Left ventricle myocardium inferior (tissue), 1 donor: ENCODE measurements around the gene FAIM. TPM values are rescaled to one million over a fixed set of nuclear protein-coding genes. Genes with fewer than 3 reads are reported as not detected.
A peak's percentile ranks its signal among the peaks of the same experiment; 100 is the strongest.
"Not testable (repeated sequence)": the region's sequence is repeated elsewhere in the genome, so short reads cannot be mapped to it uniquely, and the experiment has no call there.

Source experiments
- DNase-seq: peaks from one replicate; pipeline ENCODE4 v3.0.0-alpha.2; 2020
- H3K27ac ChIP-seq: fragments of 200-600 bp; replicated peaks from 2 replicates; pipeline ENCODE4 v1.8.0; 2021
- H3K27me3 ChIP-seq: fragments of 200-600 bp; 2 replicates; pipeline ENCODE4 v1.8.0; 2021; ENCODE audit warnings: low read depth
- H3K36me3 ChIP-seq: fragments of 200-600 bp; 2 replicates; pipeline ENCODE4 v1.8.0; 2021
- H3K4me1 ChIP-seq: fragments of 200-600 bp; 2 replicates; pipeline ENCODE4 v1.8.0; 2021
- H3K4me3 ChIP-seq: fragments of 200-600 bp; 2 replicates; pipeline ENCODE4 v1.8.0; 2021; ENCODE audit warnings: mild to moderate bottlenecking, moderate library complexity
- H3K9me3 ChIP-seq: fragments of 200-600 bp; replicated peaks from 2 replicates; pipeline ENCODE4 v1.8.0; 2021
- intact Hi-C: fragments of 100-400 bp; cut with micrococcal nuclease; formaldehyde crosslinking; loops from one replicate; pipeline ENCODE4 v1.11.0; 2022
- total RNA-seq: library from RNA; stranded (reverse); fragmentation: NEBNext Ultra II Directional; extraction: Animal tissue kit (Norgen Biotek cat#: 25700); gene quantifications from one replicate; pipeline ENCODE4 v1.2.1, GENCODE V29; 2021
- TF ChIP-seq, protein P1 (sequence below): fragments of 200-600 bp; IDR thresholded peaks from 2 replicates; pipeline ENCODE4 v1.8.0; 2021; ENCODE audit warnings: antibody characterized with exemption, mild to moderate bottlenecking, borderline replicate concordance
- donor health status: DM: no; HTN: yes; CAD: no; lungs with severe emphysema.

The FAIM gene
- total RNA-seq, 1 donor from 2014 or later: 3.1 TPM

DNA sequence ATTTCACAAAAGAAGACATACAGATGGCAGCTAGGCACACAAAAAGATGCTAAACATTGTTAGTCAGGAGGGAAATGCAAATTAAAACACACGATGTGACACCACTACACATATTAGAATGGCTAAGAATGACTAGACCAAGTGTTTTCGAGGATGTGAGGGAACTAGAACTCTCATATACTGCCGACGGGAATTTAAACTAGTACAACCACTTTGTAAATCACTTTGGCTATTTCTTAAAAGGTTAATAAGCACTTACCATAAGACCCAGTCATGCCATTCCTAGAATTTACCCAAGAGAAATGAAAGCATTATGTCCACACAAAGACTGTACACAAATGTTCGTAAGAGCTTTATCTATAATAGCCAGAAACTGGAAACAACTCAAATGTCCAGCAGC, 20.1 kb upstream of the FAIM start:
- Histone ChIP-seq H3K4me1 (peaks cover 12% of the 10 kb centered on the region), H3K27me3 (no peaks in the 10 kb centered on the region), H3K4me3 (no peak overlapping the region), H3K27ac (no peak overlapping the region), H3K9me3 (no peaks in the 10 kb centered on the region), H3K36me3 (peaks cover 10% of the 10 kb centered on the region)
- TF ChIP-seq, protein P1, sequence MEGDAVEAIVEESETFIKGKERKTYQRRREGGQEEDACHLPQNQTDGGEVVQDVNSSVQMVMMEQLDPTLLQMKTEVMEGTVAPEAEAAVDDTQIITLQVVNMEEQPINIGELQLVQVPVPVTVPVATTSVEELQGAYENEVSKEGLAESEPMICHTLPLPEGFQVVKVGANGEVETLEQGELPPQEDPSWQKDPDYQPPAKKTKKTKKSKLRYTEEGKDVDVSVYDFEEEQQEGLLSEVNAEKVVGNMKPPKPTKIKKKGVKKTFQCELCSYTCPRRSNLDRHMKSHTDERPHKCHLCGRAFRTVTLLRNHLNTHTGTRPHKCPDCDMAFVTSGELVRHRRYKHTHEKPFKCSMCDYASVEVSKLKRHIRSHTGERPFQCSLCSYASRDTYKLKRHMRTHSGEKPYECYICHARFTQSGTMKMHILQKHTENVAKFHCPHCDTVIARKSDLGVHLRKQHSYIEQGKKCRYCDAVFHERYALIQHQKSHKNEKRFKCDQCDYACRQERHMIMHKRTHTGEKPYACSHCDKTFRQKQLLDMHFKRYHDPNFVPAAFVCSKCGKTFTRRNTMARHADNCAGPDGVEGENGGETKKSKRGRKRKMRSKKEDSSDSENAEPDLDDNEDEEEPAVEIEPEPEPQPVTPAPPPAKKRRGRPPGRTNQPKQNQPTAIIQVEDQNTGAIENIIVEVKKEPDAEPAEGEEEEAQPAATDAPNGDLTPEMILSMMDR: no peak
- no peak for DNase-seq
- intact Hi-C loops: no loop called here

DNA sequence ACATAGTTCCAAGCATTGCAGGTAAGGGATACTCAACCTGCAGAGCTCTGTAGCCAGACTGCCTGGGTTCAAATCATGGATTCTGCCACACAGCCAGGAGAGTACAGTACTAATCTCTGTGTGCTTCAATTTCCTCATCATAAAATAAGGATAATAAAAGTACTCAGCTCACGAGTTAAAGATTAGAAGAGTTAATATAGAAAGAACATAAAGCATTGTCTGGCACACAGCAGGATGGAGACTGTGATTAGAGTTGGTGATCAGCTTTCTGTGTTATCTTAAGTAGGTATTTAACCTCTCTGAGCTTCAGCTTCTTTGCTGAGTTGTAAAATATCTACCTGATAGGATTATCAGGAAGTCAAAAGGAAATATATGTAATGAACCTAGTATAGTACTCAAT, 17.2 kb upstream of the FAIM start:
- H3K27me3 ChIP-seq: no peaks in the 10 kb centered on the region

DNA sequence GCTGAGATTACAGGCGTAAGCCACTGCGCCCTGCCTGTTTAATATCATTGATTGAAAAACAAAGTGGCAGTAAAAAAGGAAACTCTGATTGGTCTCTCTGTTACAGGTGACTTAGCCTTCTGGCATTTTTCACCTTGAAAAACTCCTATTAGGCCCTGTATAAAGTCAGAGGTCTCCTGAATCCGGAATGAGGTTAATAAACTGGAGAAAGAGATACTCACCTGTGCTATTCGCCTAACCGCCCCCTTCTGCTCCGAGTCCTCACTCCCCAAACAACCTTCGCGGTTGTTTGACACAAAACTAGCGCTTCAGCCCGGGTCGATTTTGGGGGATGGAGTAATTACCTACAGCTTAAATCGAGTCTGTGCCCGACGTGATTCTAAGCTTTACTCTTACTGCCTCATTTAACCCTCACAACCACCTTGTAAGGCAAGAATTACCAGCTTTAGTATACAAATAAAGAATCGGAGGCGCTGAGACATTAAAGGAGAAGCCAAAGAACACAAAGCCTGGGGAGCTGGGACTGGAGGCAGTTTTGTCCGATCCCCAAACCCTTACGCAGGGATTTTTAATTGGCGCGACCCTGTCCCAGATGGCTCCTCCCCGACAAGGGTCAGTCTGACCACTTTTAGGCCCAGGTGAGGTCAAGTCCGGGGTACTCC, 15.0 kb upstream of the FAIM start:
- Histone ChIP-seq H3K4me1 (peaks cover 21% of the 10 kb centered on the region), H3K36me3 (peaks cover 10% of the 10 kb centered on the region), H3K9me3 (no peaks in the 10 kb centered on the region), H3K27me3 (no peaks in the 10 kb centered on the region), H3K27ac (peak overlapping the region; percentile 91), H3K4me3 (peak overlapping the region; percentile 86)
- DNase-seq: no peak
- intact Hi-C loops: no loop called here
- TF ChIP-seq, protein P1: no peak

More for the DNA sequence above, 17.2 kb upstream of the FAIM start:
- Histone ChIP-seq H3K4me3 (no peak overlapping the region), H3K27ac (no peak overlapping the region), H3K4me1 (peaks cover 21% of the 10 kb centered on the region), H3K36me3 (peaks cover 10% of the 10 kb centered on the region), H3K9me3 (no peaks in the 10 kb centered on the region)
- intact Hi-C loops: no loop called here
- TF ChIP-seq, protein P1: no peak
- DNase-seq: no peak

DNA sequence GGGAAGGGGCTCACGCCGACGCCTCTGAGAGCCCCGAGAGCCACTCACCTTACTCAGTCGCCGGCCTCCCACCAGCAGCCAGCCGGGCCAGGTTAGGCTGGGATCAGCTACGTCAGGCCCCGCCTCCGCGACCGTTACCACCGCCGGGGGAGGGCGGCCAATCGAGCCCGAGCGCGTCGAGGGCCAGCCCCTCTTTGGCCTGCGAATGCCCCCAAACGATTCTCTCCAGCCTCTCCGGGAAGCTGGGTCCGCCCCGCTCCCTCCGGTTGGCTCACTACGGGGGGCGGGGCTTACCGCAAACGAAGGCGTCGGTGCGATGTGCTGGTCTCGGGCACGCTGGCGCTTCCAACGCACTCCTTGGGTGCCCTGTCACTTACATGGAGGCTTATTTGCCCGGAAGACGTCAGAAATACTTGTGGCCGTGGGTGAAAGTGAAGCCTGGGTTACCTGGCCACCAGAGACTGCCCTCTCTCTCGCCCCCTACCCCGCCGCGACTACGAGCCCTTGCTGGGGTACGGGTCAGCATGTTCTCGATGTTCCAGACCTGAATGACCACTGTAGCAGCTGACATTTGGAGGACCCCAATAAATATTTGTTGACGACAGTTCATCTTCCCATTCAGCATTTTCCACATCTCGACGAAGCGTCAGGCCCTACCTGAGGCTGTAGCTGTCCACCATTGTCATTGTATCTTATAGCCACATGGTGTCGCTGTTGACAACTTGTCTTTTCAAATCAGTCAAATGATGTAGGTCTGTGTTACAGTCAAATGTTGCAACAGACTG, 14.2 kb upstream of the FAIM start, which contains the start of gene CEP70:
Gene CEP70 (minus strand): TSS at position 111 of the 785 bp plus-strand sequence. CDS start 21,333 bp downstream, outside the sequence.
- Histone ChIP-seq H3K9me3 (no peaks in the 10 kb centered on the region), H3K4me3 (peak within 1 kb of the TSS; percentile 86), H3K27ac (peak within 1 kb of the TSS; percentile 91), H3K4me1 (peaks cover 21% of the 10 kb centered on the region), H3K36me3 (peaks cover 10% of the 10 kb centered on the region), H3K27me3 (no peaks in the 10 kb centered on the region)
- intact Hi-C loops: no loop called here
- peak; percentile 94 for DNase-seq
- TF ChIP-seq, protein P1: peak; percentile 93

DNA sequence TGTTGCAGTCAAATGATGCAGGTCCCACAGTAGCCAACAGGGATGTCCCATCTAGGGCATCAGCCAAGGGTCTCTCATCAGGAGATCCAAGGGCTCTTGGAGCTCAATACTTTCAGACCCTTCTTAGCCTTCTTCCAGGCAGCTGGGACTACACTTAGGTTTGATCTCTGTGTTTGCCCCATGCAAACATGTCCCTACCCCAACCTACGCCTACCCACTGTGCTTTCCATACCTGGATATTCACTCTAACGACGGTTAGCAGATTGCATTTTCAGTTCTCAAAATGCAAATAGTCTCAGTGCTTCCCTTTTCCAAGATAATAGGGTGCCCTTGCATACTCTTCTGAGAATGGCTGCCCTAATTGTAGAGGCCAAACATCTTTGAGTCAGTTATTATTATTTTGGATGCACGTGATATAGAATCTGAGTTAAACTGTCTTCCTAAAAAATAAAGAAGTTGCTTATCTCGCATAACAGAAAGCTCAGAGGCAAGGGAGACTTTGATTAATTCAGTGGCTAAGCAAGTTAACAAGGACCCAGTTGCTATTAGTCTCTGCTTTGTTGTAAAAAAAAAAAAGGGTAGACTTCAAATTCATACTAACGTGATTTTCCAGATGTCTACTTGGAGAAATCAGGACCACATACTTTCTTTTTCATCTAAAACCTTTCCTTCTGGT, 13.5 kb upstream of the FAIM start:
- peak overlapping the region; percentile 86 for H3K4me3 ChIP-seq
- TF ChIP-seq, protein P1: no peak
- peaks cover 21% of the 10 kb centered on the region for H3K4me1 ChIP-seq
- peak overlapping the region; percentile 91 for H3K27ac ChIP-seq
- no peaks in the 10 kb centered on the region for H3K27me3 ChIP-seq
- peaks cover 9% of the 10 kb centered on the region for H3K36me3 ChIP-seq
- no peak for DNase-seq
- H3K9me3 ChIP-seq: no peaks in the 10 kb centered on the region
- intact Hi-C loops: loop anchor here (5.0 kb wide), 1 partner anchor 327 kb away; no protein-coding TSS in a partner anchor

DNA sequence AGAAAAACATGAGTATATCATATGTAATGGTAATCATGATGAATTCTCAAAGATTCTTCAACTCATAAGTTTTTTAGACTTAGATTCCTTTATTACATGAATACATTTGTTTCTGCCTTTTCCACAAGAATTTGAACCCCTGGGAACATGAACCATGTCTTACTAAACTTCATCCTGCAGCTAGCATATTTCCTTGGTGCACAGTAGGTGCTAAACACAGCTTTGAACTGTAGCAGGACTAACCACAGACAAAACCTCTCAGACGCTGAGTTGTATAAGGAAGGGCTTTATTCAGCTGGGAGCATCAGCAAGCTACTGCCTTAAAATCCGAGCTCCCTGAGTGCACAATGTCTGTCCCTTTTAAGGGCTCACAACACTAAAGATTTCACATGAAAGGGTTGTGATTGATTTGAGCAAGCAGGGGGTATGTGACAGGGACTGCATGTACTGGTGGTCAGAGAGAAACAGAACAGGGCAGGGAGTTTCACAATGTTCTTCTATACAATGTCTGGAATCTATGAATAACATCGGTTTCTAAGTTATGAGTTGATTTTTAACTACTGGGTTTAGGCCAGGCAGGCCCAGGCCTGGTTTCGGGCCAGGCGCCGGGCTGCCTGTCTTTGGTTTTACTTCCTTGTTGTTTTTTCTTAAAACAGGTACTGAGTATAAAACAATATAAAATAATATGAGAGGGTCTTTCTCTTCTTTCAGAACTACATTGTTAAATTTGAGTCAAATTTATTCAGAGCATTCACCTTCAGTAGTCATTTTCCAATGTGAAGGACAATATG, 11.2 kb upstream of the FAIM start:
- not testable (repeated sequence) for DNase-seq, H3K27me3 ChIP-seq, H3K9me3 ChIP-seq, H3K4me3 ChIP-seq, H3K27ac ChIP-seq, H3K36me3 ChIP-seq
- intact Hi-C loops: loop anchor here (5.0 kb wide), 1 partner anchor 325 kb away; no protein-coding TSS in a partner anchor
- peaks cover 20% of the 10 kb centered on the region for H3K4me1 ChIP-seq
